A549 (cell line): ENCODE data around the gene NAP1L1. TPM values are rescaled to one million over a fixed set of nuclear protein-coding genes. Genes with fewer than 3 reads are reported as not detected.
A peak's percentile ranks its signal among the peaks of the same experiment; 100 is the strongest.

Source experiments
- ATAC-seq, 2 experiments: fragments of 200-7000 bp in 1 of 2; fragments of >200 bp in 1 of 2; cut with Nextera tagmentation in 1 of 2; cut with Tn5 transposase in 1 of 2; 3 replicates each; pipeline versions ENCODE4 v1.8.0 to v1.9.1; 2018 to 2020; ENCODE audit warnings: mild to moderate bottlenecking in 1 of 2, moderate library complexity in 1 of 2
- CTCF ChIA-PET: fragments of 300-600 bp; sonication (Branson Sonifier 250); formaldehyde crosslinking; extraction: SDS; loops from one replicate; lab custom pipeline; 2021; ENCODE audit warnings: antibody characterized with exemption, inconsistent platforms; lab: Yijun Ruan, JAX
- POLR2A ChIA-PET: fragments of 350-600 bp; formaldehyde crosslinking; extraction: SDS; loops from one replicate; lab custom pipeline; 2021; ENCODE audit warnings: antibody characterized with exemption, inconsistent platforms; lab: Yijun Ruan, JAX
- DNase-seq, 2 experiments: peaks; one replicate each; pipeline versions ENCODE4 v3.0.0 to v3.0.0-alpha.2; 2011 to 2016; ENCODE audit warnings: low read depth in 1 of 2, low spot score in 1 of 2
- FAIRE-seq: peaks from 2 replicates; lab custom pipeline; 2011; peaks lifted over from hg19 to GRCh38; lab: Jason Lieb, UNC
- H3K27ac ChIP-seq, 2 experiments: fragments of >200 bp; sonication (Bioruptor Twin); formaldehyde crosslinking; 3 replicates each; pipeline ENCODE4 v1.5.1; 2016 to 2017
- H3K4me1 ChIP-seq: fragments of >200 bp; sonication (Bioruptor Twin); formaldehyde crosslinking; 3 replicates; pipeline ENCODE4 v1.6.1; 2016
- H3K4me2 ChIP-seq: fragments of >200 bp; sonication (Bioruptor Twin); formaldehyde crosslinking; 3 replicates; pipeline ENCODE4 v1.6.1; 2016
- H3K4me3 ChIP-seq: fragments of >200 bp; sonication (Bioruptor Twin); formaldehyde crosslinking; 3 replicates; pipeline ENCODE4 v1.5.1; 2016
- H3K9me3 ChIP-seq: fragments of >200 bp; sonication (Bioruptor Twin); formaldehyde crosslinking; 3 replicates; pipeline ENCODE4 v1.6.1; 2016
- ATOH8 ChIP-seq: fragments of 250-450 bp; sonication (Bioruptor Pico); IDR thresholded peaks from 2 replicates; pipeline ENCODE4 v1.5.0; 2020; ENCODE audit warnings: low read depth, mild to moderate bottlenecking, moderate library complexity
- BCL3 ChIP-seq: fragments of >200 bp; sonication (Bioruptor Twin); formaldehyde crosslinking; IDR thresholded peaks from 3 replicates; pipeline ENCODE4 v1.6.1; 2016
- CEBPB ChIP-seq, 2 experiments: fragments of >200 bp in 1 of 2; sonication (Bioruptor Twin) in 1 of 2; formaldehyde crosslinking in 1 of 2; IDR thresholded peaks; 2 replicates each; pipeline ENCODE4 v1.6.1; 2012 to 2016
- CHD2 ChIP-seq: fragments of 150-350 bp; IDR thresholded peaks from 2 replicates; pipeline ENCODE4 v1.6.1; 2014; ENCODE audit warnings: low read length; ENCODE audit not compliant: partially characterized antibody
- CHD4 ChIP-seq: fragments of 200-600 bp; sonication (generic); IDR thresholded peaks from 2 replicates; pipeline ENCODE4 v1.6.1; 2016; ENCODE audit warnings: antibody characterized with exemption, mild to moderate bottlenecking, borderline replicate concordance
- FOSB ChIP-seq: fragments of 250-450 bp; sonication (Bioruptor Pico); IDR thresholded peaks from 2 replicates; pipeline ENCODE4 v1.5.0; 2020; ENCODE audit warnings: mild to moderate bottlenecking, moderate library complexity
- FOSL2 ChIP-seq, 2 experiments: fragments of 450-650 bp in 1 of 2; fragments of >200 bp in 1 of 2; sonication (Bioruptor Twin) in 1 of 2; formaldehyde crosslinking; IDR thresholded peaks; 2 replicates each; pipeline versions ENCODE4 v1.5.0 to v1.6.1; 2016 to 2020; ENCODE audit warnings: mild to moderate bottlenecking in 1 of 2, moderate library complexity in 1 of 2
- HOXA7 ChIP-seq: fragments of 250-450 bp; sonication (Bioruptor Pico); IDR thresholded peaks from 2 replicates; pipeline ENCODE4 v1.5.0; 2020; ENCODE audit warnings: mild to moderate bottlenecking, moderate library complexity
- HOXB13 ChIP-seq: fragments of 250-450 bp; sonication (Bioruptor Pico); IDR thresholded peaks from 2 replicates; pipeline ENCODE4 v1.5.0; 2020; ENCODE audit warnings: low read depth, mild to moderate bottlenecking, moderate library complexity
- JUN ChIP-seq, 2 experiments: fragments of >200 bp; sonication (Bioruptor Twin); formaldehyde crosslinking; IDR thresholded peaks; 2 replicates in 1 of 2; 3 replicates in 1 of 2; pipeline ENCODE4 v1.6.1; 2016 to 2017
- KDM1A ChIP-seq: fragments of 200-600 bp; sonication (generic); IDR thresholded peaks from 2 replicates; pipeline ENCODE4 v1.6.1; 2016; ENCODE audit warnings: low read depth, mild to moderate bottlenecking
- MAX ChIP-seq: IDR thresholded peaks from 2 replicates; pipeline ENCODE4 v1.6.1; 2012
- NFE2L2 ChIP-seq: fragments of 150-350 bp; conservative IDR thresholded peaks from 2 replicates; pipeline ENCODE4 v1.6.1; 2014; ENCODE audit warnings: low read length
- POLR2A ChIP-seq: IDR thresholded peaks from 2 replicates; pipeline ENCODE4 v1.6.1; 2012; ENCODE audit warnings: mild to moderate bottlenecking, low read length
- POLR2AphosphoS2 ChIP-seq: conservative IDR thresholded peaks from 2 replicates; pipeline ENCODE4 v1.6.1; 2012; ENCODE audit warnings: low read length, improper control_type of control experiment, inconsistent platforms
- RCOR1 ChIP-seq: fragments of 150-350 bp; IDR thresholded peaks from 2 replicates; pipeline ENCODE4 v1.6.1; 2014; ENCODE audit warnings: antibody characterized with exemption, low read length, low read depth
- RFX5 ChIP-seq: fragments of 450-650 bp; IDR thresholded peaks from 2 replicates; pipeline ENCODE4 v1.7.1; 2014; ENCODE audit warnings: antibody characterized with exemption, mild to moderate bottlenecking, moderate library complexity
- TFCP2L1 ChIP-seq: fragments of 250-450 bp; sonication (Bioruptor Pico); IDR thresholded peaks from 2 replicates; pipeline ENCODE4 v1.5.0; 2021; ENCODE audit warnings: mild to moderate bottlenecking
- TP53 ChIP-seq: fragments of 250-450 bp; sonication (Bioruptor Pico); IDR thresholded peaks from 2 replicates; pipeline ENCODE4 v1.5.0; 2021; ENCODE audit warnings: mild to moderate bottlenecking, moderate library complexity
- USF2 ChIP-seq: fragments of 450-650 bp; IDR thresholded peaks from 2 replicates; pipeline ENCODE4 v1.6.1; 2014; ENCODE audit warnings: antibody characterized with exemption
- WGBS: methylation state at CpG from one replicate; pipeline ENCODE4 v1.1.6; 2017; ENCODE audit errors: missing lambda C conversion rate; 5-methylcytosine and 5-hydroxymethylcytosine counted together
- polyA plus RNA-seq, 4 experiments: library from polyadenylated mRNA; depleted of rRNA in 3 of 4; stranded (reverse); fragments of >200 nt; fragmentation: RNase III in 1 of 4; extraction: RNeasy Plus Mini Kit Qiagen cat#74134 plus additional on column Dnase treatment in 1 of 4; gene quantifications; 2 replicates in 3 of 4; 3 replicates in 1 of 4; pipeline ENCODE4 v1.2.3, GENCODE V29; 2011 to 2017

Gene NAP1L1
- polyA plus RNA-seq, 2 of the 4 experiments (the other 2 are of a cell fraction), result 709 to 943 TPM

GRCh38 chr12:76029982-76030340 lies 54.5 kb downstream of the NAP1L1 start (continued):
- TF ChIP-seq RCOR1 (no peak), KDM1A (no peak), RFX5 (no peak), FOSL2 (IDR thresholded peaks at IDR 0.05) (no peak), FOSL2 (CRISPR knock-in tag; IDR thresholded peaks at IDR 0.05) (no peak), POLR2A (peak; percentile 39)
- TF ChIP-seq, all 56 proteins: peak for 5

GRCh38 chr12:76028571-76029277 lies 55.8 kb downstream of the NAP1L1 start:
- H3K9me3 ChIP-seq, result no peaks in the 10 kb centered on the region
- FAIRE-seq (no peak), DNase-seq (no peak)
- TF ChIP-seq CHD2, result no peak
- no peak for TF ChIP-seq CHD4
- TF ChIP-seq MAX, result no peak
- peak; percentile 49; the same call in 1 of the 2 replicates for TF ChIP-seq HOXA7 (CRISPR knock-in tag)
- TF ChIP-seq, all 56 proteins: peak for 1
- H3K4me3 ChIP-seq, result peak overlapping the region; percentile 87
- peak overlapping the region; percentile 75 for H3K4me2 ChIP-seq
- CTCF ChIA-PET, result interaction anchor here (1.1 to 8.4 kb wide), 2 partner anchors 405 to 501 kb away, joined by 3 to 80 read pairs; no protein-coding TSS in a partner anchor
- POLR2A ChIA-PET, result interaction anchor here (1.0 to 1.9 kb wide), 4 partner anchors 38 to 469 kb away, joined by 3 to 7 read pairs (median 4); no protein-coding TSS in a partner anchor
- 2% methylated on average over 3 of the region's 3 CpGs for WGBS
- ATAC-seq, result no peak
- peak overlapping the region; percentile 89 to 90 for H3K27ac ChIP-seq
- H3K4me1 ChIP-seq, result peaks cover 48% of the 10 kb centered on the region

GRCh38 chr12:76026643-76027063 lies 57.8 kb downstream of the NAP1L1 start:
- TF ChIP-seq NFE2L2 (no peak), HOXA7 (CRISPR knock-in tag) (peak; percentile 51; the same call in 1 of the 2 replicates), HOXB13 (CRISPR knock-in tag) (peak; percentile 50; the same call in 1 of the 2 replicates), BCL3 (0 out of 3 replicates have a peak, but pooled peaks have one; percentile 16), KDM1A (no peak), CEBPB (IDR thresholded peaks at IDR 0.05) (no peak), FOSL2 (IDR thresholded peaks at IDR 0.05) (no peak), FOSL2 (CRISPR knock-in tag; IDR thresholded peaks at IDR 0.05) (0 out of 2 replicates have a peak, but pooled peaks have one; percentile 30), ATOH8 (CRISPR knock-in tag) (no peak), FOSB (CRISPR knock-in tag) (peak; percentile 91), JUN (IDR thresholded peaks at IDR 0.05) (peak; percentile 52 to 55), POLR2AphosphoS2 (peak; percentile 77; the same call in 1 of the 2 replicates), USF2 (no peak), TP53 (no peak), TFCP2L1 (CRISPR knock-in tag) (peak; percentile 81; the same call in 1 of the 2 replicates)
- WGBS, result 21% methylated on average over 1 of the region's 1 CpG
- peak in 1 of 2 experiments; percentile 71 for DNase-seq
- peak overlapping the region; percentile 75 for H3K4me2 ChIP-seq
- CTCF ChIA-PET, result interaction anchor here (2.7 kb wide), 1 partner anchor 499 kb away, joined by 7 read pairs; no protein-coding TSS in a partner anchor
- H3K27ac ChIP-seq, result peak overlapping the region; percentile 90 to 92
- H3K9me3 ChIP-seq, result no peaks in the 10 kb centered on the region
- peak overlapping the region; percentile 87; the same call in 2 of the 3 replicates for H3K4me3 ChIP-seq
- FAIRE-seq, result no peak
- ATAC-seq, result no peak
- POLR2A ChIA-PET, result interaction anchor here (0.7 to 3.3 kb wide), 5 partner anchors 48 to 260 kb away, joined by 3 to 17 read pairs (median 3); no protein-coding TSS in a partner anchor
- H3K4me1 ChIP-seq, result peaks cover 40% of the 10 kb centered on the region
